GM19468 (cell line): Measurements from ENCODE around the gene LGR4.

Source experiments
- ATAC-seq: cut with Tn5 transposase; IDR thresholded peaks from one replicate; pipeline ENCODE4 v1.9.1; 2021; ENCODE audit warnings: mild to moderate bottlenecking, moderate library complexity, moderate number of reproducible peaks; ENCODE audit not compliant: unreplicated experiment; ENCODE audit errors: extremely low read depth

LGR4 gene

GRCh38 chr11:27433742-27434141 lies 38.8 kb downstream of the LGR4 start:
- ATAC-seq, result no peak

GRCh38 chr11:27431808-27432207 lies 40.8 kb downstream of the LGR4 start:
- ATAC-seq, result no peak

GRCh38 chr11:27429761-27430393 lies 42.7 kb downstream of the LGR4 start:
- ATAC-seq, result no peak

- ATAC-seq, result no peak
Observed at GRCh38 chr11:27427183-27427980, 45.2 kb downstream of the LGR4 start.

GRCh38 chr11:27425814-27426213 lies 46.8 kb downstream of the LGR4 start:
- no peak for ATAC-seq

- ATAC-seq, result no peak
Observed at GRCh38 chr11:27423125-27423524, 49.5 kb downstream of the LGR4 start.

- ATAC-seq, result no peak
Observed at GRCh38 chr11:27421819-27422494, 50.6 kb downstream of the LGR4 start.

GRCh38 chr11:27420722-27421572 lies 51.6 kb downstream of the LGR4 start:
- ATAC-seq, result no peak

GRCh38 chr11:27420217-27420616 lies 52.4 kb downstream of the LGR4 start:
- ATAC-seq, result no peak

GRCh38 chr11:27418356-27418755 lies 54.2 kb downstream of the LGR4 start:
- ATAC-seq, result no peak

- no peak for ATAC-seq
Observed at GRCh38 chr11:27416568-27417176, 55.9 kb downstream of the LGR4 start.

- ATAC-seq, result no peak
Observed at GRCh38 chr11:27414644-27415043, 57.9 kb downstream of the LGR4 start.

- no peak for ATAC-seq
Observed at GRCh38 chr11:27413218-27413617, 59.4 kb downstream of the LGR4 start.

GRCh38 chr11:27412192-27412691 lies 60.3 kb downstream of the LGR4 start:
- no peak for ATAC-seq

GRCh38 chr11:27411328-27411727 lies 61.3 kb downstream of the LGR4 start:
- ATAC-seq, result no peak

- no peak for ATAC-seq
Observed at GRCh38 chr11:27410272-27410671, 62.3 kb downstream of the LGR4 start.

- no peak for ATAC-seq
Observed at GRCh38 chr11:27409742-27410141, 62.8 kb downstream of the LGR4 start.

GRCh38 chr11:27409049-27409448 lies 63.5 kb downstream of the LGR4 start:
- ATAC-seq, result no peak

GRCh38 chr11:27408246-27408800 lies 64.3 kb downstream of the LGR4 start:
- no peak for ATAC-seq
